GM19238 (cell line): ENCODE data around the gene CYTH1.

Source experiments
- DNase-seq: peaks from one replicate; pipeline ENCODE4 v3.0.0; 2011; ENCODE audit warnings: low spot score; ENCODE audit not compliant: insufficient read length

Gene CYTH1, protein sequence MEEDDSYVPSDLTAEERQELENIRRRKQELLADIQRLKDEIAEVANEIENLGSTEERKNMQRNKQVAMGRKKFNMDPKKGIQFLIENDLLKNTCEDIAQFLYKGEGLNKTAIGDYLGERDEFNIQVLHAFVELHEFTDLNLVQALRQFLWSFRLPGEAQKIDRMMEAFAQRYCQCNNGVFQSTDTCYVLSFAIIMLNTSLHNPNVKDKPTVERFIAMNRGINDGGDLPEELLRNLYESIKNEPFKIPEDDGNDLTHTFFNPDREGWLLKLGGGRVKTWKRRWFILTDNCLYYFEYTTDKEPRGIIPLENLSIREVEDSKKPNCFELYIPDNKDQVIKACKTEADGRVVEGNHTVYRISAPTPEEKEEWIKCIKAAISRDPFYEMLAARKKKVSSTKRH

GRCh38 chr17:78781893-78782304 is at the start of gene CYTH1:
CYTH1 (minus strand) TSS chr17:78782273; CDS start chr17:78782223, 50 bp downstream.
- DNase-seq, result no peak

- no peak for DNase-seq
Observed at GRCh38 chr17:78829477-78829876, 47.4 kb upstream of the CYTH1 start.

DNA sequence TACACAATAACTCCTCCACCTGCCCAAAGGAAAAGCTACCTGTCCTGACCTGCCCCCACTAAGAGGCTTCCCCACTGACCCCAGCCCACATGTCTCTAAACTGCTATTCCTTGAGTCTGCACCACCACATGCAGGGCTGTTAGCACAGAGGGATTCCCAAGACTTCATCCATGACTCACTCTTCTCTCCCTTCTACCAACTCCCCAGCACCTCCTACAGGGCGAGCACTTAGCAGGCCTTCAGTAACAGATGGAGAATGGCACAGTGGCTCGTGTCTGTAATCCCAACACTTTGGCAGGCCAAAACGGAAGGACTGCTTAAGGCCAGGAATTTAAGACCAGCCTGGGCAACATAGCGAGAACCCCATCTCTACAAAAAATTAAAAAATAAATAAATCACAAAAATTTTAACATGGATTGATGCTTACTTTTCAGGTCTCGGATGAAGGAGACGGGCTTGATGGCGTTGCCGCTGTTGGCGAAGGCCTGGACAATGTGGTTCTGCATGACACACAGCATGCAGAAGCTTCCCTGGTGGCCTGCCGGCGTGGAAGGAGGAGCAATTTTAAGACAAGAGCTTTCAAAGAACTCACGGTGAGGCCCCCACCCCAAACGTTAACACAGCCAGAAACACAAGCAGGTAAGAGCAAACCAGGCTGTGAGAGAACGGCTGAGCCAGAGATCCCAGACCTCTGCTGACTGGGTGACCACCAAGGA is 46.6 kb upstream of the CYTH1 start:
- DNase-seq, result no peak

- DNase-seq, result no peak
Observed at GRCh38 chr17:78826836-78827509, 44.9 kb upstream of the CYTH1 start.

DNA sequence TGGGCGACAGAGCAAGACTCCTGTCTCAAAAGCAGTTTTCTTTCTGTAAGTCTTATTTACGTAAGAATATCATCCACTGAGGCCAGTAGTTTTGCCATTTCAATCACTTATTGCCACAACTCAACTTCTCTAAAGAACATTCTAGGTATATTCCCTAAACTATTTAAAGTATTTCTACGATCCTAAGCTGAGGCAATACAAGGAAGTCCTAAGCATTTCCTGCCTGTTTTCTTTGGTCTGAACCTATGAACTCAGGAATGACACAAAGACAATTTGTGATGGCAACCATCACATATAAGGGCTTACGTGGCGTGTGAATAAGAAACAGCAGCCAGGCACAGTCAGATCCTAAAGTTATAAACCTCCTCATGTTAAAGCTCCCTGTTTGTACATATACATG is 44.3 kb upstream of the CYTH1 start:
- DNase-seq, result no peak

DNA sequence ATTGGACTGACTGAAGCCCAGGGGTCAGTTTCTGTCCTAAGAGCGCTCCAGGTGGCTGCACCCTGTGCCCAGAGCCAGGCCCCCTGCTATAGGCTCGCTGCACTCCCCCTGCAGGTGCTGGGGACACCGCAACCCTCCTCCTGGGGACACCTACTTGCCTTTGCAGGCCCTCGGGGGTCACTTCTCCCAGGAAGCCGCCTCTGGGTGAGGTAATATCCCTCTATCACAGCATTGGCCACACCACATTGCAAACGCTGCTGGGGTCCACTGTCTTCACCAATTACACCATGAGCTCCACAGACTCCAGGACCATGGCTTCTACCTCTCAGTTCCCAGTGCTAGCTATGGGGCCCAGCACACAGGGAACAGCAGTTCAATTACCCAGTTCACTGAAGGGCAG is 43.6 kb upstream of the CYTH1 start:
- DNase-seq, result no peak

DNA sequence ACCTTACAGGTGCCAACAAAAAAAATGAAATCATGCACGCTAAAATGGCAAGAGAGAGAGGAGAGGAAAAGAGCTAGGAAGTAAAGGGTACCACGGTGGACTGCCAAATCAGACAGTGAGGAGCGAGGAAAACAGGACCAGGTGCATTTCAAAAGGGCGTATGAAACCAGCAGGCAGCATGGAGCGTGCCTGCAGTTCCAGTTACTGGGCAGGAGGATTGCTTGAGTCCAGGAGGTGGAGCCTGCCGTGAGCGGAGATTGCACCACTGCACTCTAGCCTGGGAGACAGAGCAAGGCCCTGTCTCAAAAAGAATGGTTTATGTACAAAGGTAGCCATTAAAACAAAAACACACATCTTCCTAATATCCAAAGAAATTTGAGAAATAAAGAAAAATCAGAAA is 42.2 kb upstream of the CYTH1 start:
- DNase-seq, result no peak

- DNase-seq, result no peak
Observed at GRCh38 chr17:78823282-78824046, 41.4 kb upstream of the CYTH1 start.

DNA sequence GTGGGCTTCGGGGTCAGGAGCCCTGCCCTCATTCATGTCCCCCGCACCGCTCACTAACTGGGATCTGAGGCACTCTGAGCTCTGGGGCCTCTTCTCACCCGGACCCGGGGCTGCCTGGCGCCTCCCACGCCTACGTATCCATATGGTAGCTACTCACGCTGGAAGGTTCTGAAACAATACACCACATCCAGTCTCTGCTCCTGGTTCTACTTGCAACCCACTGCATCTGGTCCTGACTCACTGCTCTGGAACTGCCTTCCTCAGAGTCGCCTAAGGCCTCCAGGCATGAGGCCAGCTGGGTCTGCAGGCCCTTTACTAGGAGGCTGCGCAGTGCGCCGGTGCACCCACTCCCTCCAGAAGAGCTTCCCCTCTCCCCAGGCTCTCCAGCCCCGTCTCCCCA is 40.5 kb upstream of the CYTH1 start:
- no peak for DNase-seq

DNA sequence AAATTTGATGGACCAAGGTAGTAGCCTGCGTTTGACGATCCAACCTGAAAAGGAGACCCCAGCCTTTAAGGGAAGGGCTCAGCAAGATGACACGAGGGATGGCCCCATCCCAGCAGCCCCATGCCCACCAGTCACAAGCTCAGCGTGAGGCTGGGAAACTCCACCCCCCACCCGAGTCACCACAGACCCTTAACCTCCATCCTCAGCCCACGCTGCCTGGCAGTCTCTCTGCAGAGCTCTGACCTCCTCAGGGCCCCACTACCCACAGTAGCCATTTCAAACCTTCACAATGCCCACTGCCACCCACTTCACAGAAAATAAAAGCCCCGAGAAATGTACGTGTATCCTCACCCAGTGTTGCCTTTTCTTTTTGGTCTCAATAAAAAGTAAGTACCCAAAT is 39.9 kb upstream of the CYTH1 start:
- DNase-seq, result no peak

DNA sequence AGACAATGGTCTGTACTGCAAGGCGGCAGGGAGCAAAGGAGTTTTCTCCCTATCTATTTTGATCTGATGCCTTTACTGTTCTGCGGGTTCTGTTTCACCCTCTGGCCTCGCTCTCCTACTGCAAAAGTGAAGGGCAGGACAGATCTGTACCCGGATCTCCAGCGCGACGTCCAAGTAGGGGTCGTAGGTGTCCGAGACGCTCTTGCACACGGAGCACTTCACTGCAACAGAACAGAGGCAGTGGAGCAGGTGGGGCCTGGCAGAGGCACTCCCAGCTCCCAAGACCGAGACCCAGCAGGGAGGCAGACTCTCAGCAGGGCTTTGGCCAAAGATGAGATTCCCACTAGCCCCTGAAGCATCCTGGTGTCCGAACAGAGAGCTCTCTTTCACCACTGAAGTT is 38.8 kb upstream of the CYTH1 start:
- no peak for DNase-seq

DNA sequence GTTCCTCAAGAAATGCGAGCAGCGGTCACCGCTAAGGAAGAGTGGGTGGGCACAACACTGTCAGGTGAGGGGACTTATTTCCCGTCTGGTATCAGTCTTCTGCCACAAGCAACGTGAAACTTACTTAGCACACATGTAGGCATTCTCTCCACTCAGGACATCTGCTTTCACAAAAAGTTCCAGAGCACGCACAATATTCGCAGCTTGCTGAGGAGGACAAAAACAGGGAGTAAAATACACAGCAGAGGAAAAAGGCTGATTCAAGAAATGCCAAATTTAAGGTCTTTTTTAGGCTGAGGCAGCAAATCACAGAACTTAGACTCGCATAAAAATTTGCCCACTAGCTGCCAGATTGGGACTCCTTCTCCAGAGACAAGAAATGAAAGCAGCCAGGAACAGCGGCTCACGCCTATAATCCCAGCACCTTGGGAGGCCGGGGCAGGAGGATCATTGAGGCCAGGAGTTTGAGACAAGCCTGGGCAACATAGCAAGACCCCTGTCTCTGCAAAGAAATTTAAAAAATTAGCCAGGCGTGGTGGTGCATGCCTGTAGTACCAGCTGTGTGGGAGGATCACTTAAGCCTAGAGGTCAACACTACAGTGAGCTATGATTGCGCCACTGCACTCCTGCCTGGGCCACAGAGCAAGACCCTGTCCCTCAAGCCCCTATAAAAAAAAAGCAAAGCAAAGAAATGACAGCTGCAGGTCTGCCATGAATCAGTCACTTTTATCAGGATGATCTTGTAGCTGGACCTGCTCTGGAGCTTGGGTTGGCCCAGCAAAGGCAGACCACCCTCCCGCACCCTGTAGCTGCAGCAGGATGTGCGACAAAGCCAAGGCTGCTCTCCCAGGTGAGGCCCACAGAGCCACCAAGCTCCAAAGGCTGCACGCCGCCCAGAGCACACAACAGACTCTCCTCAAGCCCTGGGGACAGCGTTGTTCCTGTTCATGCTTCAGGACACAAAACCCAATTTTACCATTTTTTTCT is 38.0 kb upstream of the CYTH1 start:
- no peak for DNase-seq

GRCh38 chr17:78819402-78819801 is 37.3 kb upstream of the CYTH1 start:
- DNase-seq, result no peak

DNA sequence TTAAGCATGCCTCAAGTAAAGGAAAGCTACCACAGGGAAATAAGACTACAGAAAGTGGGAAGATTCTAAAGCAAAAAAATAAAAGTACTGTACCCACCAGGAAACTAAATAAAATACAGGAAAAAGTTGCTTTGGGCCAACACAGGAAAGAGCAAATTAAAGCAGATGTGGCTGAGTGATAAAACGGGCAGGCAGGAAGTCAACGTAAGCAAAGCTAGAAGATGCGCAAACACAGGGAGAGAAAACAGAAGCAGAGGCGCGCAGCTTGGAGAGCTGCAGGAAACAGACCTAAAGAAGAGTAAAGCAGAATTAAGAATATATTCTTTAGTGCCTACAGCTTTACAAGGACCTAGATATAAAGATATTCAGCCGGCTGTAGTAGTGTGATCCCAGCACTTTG is 36.9 kb upstream of the CYTH1 start:
- DNase-seq, result no peak

DNA sequence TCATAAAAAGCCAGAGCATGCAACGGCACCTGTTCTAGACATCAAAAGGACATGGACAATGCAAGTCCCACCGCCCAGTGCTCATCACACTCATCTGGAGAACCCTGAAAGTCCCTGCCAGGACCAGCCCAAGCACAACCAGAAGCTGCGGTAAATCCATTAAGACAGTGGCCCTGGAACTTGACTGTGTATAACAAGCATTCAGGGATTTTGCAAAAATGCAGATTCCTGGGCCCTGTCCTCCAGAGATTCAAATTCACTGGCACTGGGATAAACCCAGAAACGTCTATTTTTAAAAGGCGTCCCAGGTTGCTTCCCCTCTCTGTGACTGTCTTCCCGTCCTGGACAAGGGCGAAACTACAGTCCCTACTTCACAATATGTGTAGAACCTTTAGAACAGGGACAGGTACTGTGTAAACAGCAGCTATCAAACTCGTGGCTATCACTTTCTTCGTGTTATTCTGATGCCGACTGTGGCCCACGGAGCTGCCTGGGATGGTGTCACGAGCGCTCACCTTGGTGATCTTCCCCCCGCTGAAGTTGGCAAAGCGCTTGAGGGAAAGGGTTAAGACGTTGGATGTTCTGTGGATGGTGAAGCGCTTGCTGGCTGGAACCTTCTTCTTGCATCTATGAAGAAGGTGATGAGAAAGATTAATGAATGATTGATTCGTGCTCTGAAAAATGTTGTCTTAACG is 36.2 kb upstream of the CYTH1 start:
- no peak for DNase-seq

- DNase-seq, result no peak
Observed at GRCh38 chr17:78817123-78817522, 35.0 kb upstream of the CYTH1 start.

- DNase-seq, result no peak
Observed at GRCh38 chr17:78815696-78816095, 33.6 kb upstream of the CYTH1 start.

DNA sequence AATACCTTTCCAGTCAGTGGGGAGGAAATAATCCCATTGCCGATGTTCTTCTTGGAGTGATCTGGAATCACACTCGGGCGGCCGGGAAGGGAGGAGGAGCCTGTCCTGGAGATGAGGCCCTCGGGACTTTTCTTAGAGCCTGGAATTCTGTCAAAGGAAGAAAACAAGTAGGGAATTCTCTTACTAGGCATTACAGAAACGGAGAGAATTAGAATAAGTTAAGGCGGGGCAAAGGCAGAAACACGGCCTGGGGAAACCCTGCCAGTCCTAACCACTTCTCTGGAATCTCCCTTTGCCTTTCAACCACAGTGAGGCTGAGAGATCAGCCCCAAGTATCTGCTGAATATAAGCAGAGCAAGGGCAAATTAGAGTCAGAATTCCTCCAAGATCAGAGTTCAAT is 30.8 kb upstream of the CYTH1 start:
- DNase-seq, result no peak

GRCh38 chr17:78808163-78808562 is 26.1 kb upstream of the CYTH1 start:
- no peak for DNase-seq

DNA sequence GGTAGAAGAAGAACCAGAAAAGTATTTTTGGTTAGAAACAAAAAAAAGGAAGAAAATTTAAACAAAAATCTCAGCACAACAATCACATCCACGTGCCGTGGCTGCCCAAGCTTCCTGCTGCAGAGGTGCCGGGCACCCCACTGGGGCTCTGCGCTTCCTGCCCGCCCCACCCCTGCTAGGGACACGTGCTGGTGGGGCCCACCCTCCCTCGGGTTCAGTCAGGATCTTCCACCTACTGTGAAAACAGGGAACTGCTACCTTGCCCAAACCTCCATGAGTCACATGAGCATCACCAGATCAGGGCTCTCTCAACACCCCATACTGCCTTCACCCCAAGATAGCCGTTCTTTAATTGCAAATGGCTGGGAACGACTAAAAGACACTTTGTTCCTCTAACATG is 24.4 kb upstream of the CYTH1 start:
- DNase-seq, result no peak
